Glomerular visceral epithelial cell (primary cell): ENCODE results near the gene COG2.
"Not testable (repeated sequence)": the region's sequence is repeated elsewhere in the genome, so short reads cannot be mapped to it uniquely, and the experiment has no call there.

Source experiments
- DNase-seq: peaks from one replicate; pipeline ENCODE4 v3.0.0-alpha.2; 2016; ENCODE audit errors: extremely low spot score

Gene COG2

DNA sequence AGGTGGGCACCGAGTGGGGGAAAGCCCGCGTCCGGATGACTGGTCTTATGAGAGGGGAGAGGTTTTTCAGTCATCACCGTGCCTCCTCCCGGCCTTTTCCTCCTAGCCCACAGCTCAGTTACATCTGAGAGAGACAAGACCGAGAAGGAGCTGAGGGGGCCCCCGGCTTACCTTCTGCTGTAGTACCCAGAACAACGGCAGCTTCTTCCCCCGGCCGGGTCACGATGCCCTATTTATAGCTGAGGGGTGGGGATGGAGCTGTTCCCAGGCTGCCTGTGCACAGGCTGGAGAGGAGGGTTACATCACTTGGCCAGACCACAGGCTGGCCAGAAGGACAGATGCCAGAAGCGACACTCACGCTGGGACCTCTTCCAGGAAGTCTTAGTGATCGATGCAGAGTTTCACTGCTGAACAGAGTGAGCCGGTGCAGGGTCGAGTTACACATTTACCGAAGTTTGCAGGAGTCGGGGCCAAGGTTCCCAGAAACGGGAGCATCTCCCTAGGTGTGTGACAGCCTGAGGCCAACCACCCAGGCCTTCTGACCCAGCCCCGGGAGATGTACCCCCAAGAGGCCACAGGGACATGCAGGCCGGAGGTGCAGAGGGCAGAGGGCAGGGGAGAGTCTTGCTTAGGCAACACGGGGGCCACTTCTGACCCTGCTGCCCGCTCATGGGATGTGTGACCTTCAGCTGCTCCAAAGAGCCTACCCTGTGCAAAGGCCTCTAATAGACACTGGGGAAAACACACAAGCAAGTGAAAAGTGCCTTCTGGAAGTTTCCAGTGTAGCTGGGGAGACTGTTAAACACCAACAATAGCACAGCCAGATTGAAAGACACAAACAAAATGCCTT is 71.9 kb downstream of the COG2 start, which contains the start of gene AGT:
Gene AGT, minus strand, starts transcription at position 208 of the 850 bp plus-strand sequence. CDS start 3,299 bp downstream, outside the sequence.
- DNase-seq = peak; percentile 80

DNA sequence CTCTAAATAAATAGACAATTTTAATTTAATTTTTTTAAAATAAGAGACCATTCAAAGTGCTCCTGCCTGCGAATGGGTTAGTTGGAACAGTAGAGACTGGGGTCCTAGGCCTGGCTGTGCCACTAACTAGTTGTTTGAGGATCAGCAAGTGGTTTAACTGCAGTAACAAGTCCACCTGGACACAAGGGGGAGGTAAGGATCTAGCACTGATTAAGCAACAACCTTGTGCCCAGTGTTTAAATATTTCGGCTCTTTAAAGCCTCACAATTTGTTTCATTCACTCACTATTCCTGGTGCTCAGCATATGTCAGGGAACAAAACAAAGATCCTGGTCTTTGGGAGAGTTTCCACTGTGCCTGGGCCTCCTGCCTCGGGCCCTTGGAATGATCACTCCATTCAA is 73.2 kb downstream of the COG2 start:
- no peak for DNase-seq

DNA sequence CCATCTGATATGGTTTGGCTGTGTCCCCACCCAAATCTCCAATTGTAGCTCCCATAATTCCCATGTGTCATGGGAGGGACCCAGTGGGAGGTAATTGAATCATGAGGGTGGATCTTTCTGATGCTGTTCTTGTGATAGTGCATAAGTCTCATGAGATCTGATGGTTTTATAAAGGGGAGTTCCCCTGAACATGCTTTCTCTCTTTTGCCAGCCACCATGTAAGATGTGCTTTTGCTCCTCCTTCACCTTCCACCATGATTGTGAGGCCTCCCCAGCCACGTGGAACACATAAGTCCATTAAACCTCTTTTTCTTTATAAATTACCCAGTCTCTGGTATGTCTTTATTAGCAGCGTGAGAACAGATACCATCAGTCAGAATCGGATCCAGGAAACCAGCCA is 74.2 kb downstream of the COG2 start:
- DNase-seq = not testable (repeated sequence)

DNA sequence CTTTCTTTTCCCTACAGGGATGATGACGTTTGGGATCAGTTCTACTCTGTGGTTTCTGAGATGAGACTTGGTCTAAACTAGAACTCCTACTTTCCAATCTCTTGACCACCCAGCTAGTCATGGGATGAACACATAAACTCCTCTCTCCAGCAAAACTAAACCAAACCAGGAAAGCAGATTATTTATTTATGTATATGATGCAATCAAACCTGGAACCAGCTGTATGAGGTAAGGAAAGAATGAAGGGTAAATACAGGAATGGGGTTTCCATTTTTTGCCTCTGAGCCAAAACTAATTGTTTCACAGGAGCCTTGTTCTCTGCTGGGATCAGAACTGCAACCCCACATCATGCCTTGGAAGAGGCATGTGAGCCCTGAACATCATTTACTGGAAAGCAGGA is 75.0 kb downstream of the COG2 start:
- DNase-seq = no peak

DNA sequence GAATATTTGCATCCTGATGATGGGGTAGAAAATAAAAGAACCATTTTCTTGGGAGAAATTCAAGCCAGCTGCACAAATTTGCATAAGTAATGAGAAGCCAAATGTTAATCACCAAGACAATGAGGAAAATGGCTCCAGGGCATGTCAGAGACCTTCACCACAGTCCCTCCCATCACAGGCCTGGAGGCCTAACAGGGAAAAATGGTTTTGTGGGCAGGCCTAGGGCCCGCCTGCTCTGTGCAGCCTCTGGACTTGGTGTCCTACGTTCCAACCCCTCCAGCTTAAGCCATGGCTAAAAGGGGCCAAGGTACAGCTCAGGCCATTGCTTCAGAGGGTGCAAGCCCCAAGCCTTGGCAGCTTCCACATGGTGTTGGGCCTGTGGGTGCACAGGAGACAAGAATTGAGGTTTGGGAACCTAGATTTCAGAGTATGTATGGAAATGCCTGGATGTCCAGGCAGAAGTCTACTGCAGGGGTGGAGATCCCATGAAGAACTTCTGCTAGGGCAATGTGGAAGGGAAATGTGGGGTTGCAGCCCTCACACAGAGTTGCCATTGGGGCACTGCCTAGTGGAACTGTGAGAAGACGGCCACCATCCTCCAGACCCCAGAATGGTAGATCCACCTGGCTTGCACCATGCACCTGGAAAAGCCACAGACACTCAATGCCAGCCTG is 79.7 kb downstream of the COG2 start:
- DNase-seq = not testable (repeated sequence)

DNA sequence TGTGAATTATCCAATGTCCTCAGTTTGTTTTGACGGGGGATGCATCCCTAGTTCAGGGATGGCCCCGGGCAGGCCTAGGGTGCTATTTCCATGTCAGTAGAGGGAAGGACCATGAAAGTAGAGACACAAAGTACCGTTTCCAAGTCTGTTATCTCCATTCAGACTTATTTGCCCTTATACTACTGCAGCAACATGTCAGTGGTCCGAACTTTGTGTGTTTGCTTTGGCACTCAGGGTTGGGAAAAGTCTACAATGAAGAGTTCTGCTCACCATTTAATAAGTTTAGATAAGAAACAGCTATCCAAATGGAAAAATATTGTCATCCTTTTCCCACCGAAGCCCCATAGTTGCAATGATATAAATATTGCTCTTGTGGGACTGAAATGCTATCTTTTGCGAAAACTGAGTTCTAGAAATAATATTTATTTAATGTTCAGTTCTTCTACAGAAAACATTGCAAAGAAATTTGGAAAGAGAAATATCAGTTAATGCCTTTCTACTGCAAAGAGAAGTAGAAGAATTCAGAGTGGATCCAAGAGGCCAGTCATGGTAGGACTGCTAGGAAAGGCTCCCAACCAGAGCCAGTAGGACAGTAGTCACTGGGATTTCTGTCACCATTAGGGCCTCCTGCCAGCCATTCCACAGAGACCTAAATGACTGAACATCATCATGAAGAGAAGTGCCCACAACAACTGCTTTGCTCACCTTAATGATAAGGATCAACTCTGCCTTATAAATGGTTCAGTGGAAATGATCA is 83.2 kb downstream of the COG2 start:
- DNase-seq = no peak

DNA sequence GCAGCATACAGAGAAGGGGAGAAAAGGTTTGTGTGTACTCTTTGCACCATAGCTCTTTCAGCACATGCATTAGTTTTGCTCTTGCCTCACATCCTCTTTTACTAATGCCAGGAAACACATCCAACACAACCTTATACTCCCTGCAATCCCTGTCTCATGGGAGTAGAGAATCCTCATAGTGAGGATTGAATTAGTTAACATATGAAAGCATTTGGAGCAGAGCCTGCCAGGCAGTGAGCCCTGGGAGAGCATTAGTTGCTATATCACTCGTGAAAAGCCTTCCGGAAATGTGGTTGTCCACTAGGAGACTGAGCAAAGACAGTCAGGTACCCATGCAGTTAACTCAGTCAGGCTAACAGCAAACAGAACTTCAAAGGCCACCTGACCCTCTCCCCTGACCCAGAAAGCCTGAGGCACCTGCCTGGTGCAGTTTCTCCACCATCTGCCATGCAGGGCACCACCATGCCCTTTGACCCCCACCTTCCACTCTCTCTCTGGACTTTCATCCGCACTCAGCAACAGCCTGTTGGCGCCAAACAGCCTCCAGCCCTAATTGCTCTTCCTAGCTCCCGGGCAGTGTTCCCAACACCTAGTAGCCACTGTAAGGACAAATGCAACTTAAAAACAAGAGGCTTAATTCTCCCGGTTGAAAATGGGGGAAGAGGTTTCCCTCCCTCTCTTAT is 86.6 kb downstream of the COG2 start:
- no peak for DNase-seq

DNA sequence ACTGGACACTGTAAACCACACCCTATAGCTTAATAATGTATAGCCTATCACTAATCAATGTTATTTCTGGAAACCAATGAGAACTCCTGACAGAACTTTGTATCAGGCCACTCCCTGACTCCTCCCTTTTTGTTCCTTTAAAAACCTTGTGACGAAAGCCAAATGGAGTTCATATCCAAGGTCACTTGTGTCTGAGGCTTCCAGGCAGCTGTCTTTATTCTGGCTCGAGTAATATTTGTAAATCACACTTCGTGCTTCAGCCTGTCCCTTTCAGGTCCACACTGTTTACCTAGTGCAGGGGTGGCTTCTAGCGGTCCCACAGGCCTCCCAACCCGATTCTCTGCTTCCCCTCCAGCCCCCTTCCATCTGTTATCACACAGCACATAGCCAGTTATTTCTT is 88.7 kb downstream of the COG2 start:
- DNase-seq = no peak

DNA sequence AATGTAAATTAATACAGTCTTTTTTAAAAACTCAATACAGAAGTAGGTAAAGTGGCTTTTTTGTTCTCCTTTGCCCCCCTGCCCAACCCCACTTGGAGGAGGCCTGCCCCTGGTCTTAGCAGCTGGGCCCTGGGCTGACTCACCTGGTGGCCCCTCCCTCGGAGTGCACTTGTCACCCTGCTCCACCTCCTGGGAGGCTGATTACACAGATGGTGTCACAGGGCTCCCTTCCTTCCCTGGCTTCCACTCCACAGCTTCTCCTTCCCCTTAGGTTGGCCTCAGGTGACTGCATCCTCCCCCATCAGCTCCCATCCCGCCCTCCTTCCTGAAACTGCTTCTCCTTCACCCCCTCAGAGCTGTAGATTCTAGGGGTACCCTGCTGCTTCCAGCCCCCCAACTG is 93.2 kb downstream of the COG2 start:
- no peak for DNase-seq

DNA sequence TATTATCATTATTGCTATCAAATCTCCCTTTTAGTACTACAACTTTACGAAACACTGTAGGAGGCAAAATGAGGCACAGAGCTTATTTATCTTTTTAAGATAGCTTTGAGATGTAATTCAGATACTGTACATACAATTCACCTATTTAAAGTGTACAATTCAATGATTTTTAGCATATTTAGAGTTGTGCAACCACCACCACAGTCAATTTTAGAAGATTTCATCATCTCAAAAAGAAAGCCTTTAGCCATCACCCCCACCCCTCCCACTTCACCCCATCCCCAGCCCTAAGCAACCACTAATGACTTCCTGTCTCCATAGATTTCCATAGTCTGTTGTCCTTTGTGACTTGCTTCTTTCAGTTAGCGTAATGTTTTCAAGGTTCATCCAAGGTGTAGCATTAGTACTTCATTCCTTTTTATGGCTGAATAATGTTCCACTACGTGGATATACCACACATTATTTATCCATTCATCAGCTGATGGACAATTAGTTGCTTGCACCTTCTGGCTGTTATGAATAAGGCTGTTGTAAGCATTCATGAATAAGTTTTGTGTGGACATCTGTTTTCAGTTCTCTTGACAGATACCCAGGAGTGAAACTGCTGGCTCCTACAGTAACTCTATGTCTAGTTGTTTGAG is 95.5 kb downstream of the COG2 start:
- no peak for DNase-seq

DNA sequence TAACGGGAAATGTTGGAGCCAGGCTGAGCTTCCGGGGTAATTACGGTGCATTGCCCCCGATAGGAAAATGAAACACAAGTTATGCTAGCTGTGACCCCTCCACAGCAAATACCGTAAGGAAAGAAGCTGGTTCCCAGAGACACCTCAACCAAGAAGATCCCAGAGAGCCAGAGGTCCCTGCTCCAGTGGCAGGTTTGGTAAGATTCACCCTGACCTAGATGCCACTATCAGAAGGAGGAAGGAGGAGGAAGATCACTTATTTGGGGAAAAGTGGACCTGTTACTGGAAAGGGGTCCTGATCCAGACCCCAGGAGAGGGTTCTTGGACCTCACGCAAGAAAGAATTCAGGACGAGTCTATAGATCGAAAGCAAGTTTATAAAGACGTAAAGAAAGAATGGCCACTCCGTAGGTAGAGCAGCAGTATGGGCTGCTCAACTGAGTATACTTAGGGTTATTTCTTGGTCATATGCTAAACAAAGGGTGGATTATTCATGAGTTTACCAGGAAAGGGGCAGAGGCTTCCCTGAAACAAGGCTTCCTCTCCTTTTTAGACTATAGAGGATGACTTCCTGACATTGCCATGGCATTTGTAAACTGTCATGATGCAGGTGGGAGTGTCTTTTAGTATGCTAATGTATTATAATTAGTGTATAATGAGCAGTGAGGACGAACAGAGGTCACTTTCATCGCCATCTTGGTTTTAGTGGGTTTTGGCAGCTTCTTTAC is 97.4 kb downstream of the COG2 start:
- DNase-seq = no peak
